Stromal cell of bone marrow (primary cell): ENCODE measurements around the gene CTDSPL.
"Not testable (repeated sequence)": the region's sequence is repeated elsewhere in the genome, so short reads cannot be mapped to it uniquely, and the experiment has no call there.

Experiments
- DNase-seq: peaks from one replicate; pipeline ENCODE4 v3.0.0-alpha.2; 2012; ENCODE audit warnings: low read depth

The CTDSPL gene, protein sequence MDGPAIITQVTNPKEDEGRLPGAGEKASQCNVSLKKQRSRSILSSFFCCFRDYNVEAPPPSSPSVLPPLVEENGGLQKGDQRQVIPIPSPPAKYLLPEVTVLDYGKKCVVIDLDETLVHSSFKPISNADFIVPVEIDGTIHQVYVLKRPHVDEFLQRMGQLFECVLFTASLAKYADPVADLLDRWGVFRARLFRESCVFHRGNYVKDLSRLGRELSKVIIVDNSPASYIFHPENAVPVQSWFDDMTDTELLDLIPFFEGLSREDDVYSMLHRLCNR

GRCh38 chr3:37861620-37862041 is at the start of gene CTDSPL:
Gene CTDSPL (plus strand): TSS chr3:37861880. CDS start chr3:37862200, 320 bp downstream.
- peak; percentile 49 for DNase-seq

DNA sequence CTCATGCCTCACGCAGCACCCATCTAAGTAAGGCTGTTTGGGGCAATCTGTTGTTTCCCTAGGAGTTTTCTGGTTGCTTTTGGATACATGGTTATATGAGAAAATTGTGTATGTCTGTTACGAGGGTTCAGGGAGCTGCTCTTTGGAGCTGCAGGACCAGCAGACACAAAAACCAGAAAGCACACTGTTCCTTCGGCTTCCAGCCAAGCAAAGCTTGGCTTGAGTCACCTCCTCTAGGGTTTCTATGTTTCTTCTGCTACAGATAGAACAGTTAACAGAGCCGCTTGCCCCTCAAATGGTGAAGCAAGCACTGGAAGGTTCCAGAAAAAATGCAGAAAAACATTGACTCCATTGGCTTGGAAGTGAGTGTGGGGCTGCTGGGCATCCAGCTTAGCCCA is 49.2 kb upstream of the CTDSPL start:
- DNase-seq, result peak; percentile 37

- DNase-seq, result no peak
These were observed 48.3 kb upstream of the CTDSPL start for GRCh38 chr3:37813403-37813802.

GRCh38 chr3:37814547-37814946 is 47.1 kb upstream of the CTDSPL start:
- no peak for DNase-seq

- not testable (repeated sequence) for DNase-seq
These were observed 46.5 kb upstream of the CTDSPL start for GRCh38 chr3:37815156-37815555.

DNA sequence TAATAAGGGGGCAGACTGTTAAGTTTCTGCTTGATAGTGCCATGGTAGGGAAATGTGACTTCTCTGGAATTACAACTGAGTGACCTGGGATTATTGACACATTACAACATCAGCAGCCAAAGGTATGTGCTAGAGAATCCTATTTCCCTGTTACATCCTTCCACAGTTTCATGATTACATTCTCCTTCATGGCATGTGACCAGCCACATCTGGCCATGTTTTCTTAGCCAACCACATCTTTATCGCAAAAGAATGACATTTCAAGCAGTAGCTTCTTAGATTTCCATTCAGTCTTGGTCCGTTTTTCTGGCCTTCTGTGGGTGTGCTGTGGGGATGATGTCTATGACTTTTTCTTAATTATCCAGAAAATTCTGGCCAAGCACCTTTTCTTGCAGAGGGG is 45.4 kb upstream of the CTDSPL start:
- DNase-seq, result no peak

- no peak for DNase-seq
These were observed 42.1 kb upstream of the CTDSPL start for GRCh38 chr3:37819591-37819990.

- DNase-seq, result no peak
These were observed 41.4 kb upstream of the CTDSPL start for GRCh38 chr3:37820286-37820685.

- no peak for DNase-seq
These were observed 38.5 kb upstream of the CTDSPL start for GRCh38 chr3:37823189-37823588.

GRCh38 chr3:37824090-37824953 is 37.4 kb upstream of the CTDSPL start:
- DNase-seq, result no peak

DNA sequence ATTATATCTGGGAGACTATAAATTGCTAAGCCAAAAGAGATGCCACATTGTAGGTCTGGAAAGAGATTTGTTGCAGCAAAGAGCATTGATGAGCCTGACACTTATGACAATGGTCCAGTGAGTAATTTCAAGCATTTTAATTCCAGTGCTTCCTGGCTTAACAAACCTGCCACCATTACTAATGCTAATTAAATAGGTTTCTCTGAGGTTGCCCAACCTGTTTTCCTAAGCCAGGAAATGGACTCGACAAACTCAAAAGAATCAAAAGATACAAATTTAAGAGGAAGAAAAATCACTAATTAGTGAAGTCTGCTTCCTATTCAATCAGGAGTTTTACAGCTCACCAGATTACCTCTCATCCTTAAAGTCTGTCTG is 36.7 kb upstream of the CTDSPL start:
- DNase-seq, result no peak

- DNase-seq, result no peak
These were observed 35.8 kb upstream of the CTDSPL start for GRCh38 chr3:37825744-37826400.

DNA sequence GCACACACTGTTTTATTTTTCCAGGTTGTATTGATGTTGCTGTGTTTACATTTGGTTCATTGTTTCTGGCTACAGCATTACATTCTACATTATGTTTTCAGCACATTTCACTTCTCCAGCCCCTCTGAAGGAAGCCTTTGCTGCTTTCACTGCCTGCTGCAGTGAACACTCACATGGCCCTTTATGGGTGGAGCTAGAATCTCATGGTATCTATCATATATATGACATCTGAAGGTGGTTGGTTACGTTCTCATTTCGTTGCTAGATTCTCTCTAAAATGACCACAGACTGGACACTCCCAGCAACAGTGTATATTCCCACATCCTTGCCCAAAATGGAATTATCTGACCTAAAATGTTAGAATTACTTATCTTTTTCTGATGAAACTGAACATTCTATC is 35.2 kb upstream of the CTDSPL start:
- no peak for DNase-seq

- no peak for DNase-seq
These were observed 34.7 kb upstream of the CTDSPL start for GRCh38 chr3:37826933-37827332.

GRCh38 chr3:37832480-37832879 is 29.2 kb upstream of the CTDSPL start:
- DNase-seq, result no peak

GRCh38 chr3:37833302-37834186 is 28.1 kb upstream of the CTDSPL start:
- DNase-seq, result no peak

DNA sequence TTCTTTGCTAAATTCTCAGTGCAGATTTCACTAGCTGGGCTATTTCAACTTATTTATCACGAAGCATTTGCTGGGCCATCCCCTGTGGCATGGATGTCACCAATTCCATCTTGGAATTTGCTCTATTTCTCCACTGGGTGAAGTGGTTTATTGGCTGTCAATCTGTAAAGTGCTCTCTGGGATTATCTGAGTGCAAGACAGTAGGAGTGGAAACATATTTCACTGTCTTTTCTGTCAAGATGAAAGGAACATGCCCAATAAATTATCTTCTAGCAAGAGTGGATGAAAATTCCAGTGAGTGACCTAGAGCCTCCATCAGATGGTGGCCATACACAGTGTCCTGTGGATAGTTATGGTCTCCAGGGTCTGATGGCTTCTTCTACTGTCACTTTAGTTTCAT is 25.1 kb upstream of the CTDSPL start:
- DNase-seq, result no peak

DNA sequence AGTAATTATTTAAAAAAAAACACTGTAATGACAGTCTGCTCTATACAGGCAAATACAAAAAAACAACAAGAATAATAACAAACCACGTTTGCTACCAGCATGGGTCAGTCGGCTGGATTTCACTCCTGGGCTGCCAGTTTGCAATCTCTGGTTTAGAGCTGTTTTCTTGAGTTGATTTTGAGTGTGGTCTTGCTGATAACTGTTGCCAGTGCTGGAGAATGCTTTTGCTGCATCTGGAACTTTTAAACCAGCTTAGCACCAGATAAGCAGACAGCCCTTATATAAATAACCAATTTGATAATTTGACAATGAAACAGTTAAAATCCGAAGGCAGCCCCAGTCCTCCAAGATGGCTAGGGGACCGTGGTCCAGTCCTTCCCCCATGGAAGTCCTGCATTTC is 14.0 kb upstream of the CTDSPL start:
- no peak for DNase-seq

DNA sequence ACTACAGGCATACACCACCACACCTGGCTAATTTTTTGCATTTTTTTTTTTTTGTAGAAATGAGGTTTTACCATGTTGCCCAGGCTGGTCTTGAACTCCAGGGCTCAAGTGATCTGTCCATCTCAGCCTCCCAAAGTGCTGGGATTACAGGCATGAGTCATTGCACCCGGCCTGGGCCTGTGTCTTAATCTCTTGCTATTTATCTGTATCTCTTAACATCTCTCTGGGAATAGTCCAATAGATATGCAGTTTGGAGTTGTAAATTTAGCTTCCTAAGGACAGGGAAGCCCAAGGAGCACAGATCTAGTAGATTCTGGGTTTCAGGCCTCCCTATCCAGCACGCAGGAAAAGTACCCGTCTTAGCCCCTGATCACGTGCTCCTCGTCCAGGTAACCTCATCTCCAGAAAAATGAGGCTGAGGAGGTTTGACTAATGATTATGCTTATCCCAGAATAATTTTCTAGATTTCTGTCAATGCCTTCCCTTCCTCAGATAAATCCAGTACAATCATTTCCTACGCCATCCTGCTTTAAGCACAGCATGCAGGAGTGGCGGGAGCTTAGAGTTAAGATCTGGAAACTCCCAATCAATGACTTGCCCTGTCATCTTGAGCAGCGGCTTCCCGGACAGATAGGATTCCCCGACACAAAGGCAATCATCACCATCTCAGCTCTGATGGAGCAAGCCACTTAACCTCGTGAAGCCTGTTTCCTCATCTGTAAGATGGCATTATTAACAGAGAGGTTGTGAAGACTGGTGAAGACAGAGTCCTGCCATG is 12.3 kb upstream of the CTDSPL start:
- no peak for DNase-seq

DNA sequence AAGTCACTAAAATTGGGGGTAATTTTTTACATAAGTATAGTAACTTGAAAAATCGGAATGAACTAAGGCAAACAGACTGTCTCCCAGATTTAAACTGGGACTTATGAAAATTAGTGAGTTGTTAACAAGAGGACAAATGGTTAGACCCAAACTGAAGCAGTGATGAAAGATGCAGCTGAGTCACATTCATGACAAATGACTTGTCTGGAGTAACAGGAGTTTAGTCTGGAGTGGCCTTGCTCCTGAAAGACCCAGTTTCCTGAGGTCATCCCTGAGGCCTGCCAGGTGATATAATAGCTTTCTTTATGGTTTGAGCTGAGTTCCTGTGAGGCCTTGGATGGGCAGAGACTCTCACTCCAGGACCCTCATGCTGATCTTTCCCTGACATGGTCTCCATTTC is 9.6 kb upstream of the CTDSPL start:
- DNase-seq, result no peak

DNA sequence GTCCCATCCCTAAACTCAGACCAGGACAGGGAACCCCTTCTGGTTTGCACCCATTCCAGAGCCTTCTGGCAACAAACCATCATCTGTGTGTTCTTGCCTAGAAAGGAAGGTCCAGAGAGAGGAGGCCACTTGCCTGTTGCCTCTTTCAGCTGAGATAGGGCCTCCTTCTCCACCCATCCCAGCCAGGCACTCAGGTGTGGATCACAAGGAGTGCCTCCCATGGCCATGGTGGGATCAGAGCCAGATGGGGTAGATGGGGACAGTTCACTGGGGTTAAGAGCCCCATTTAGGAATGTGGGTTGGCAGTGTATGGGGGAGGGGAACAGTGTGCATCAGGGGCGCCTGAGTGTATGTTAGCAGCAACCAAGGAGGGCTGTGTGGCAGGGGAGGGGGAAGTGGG is 8.9 kb upstream of the CTDSPL start:
- no peak for DNase-seq
